Breast epithelium (tissue), 3 donors: ENCODE measurements around the gene PDE4D.

ENCODE experiments used
- POLR2A ChIP-seq: fragments of 450-650 bp; IDR thresholded peaks from one replicate; pipeline ENCODE4 v1.6.1; 2016; ENCODE audit warnings: antibody characterized with exemption, mild to moderate bottlenecking, moderate library complexity
- TF ChIP-seq, protein P1 (sequence below), 3 donors: fragments of 450-650 bp; IDR thresholded peaks; one replicate each; pipeline ENCODE4 v1.5.1; 2016 to 2017; ENCODE audit warnings: antibody characterized with exemption in 3 of 3, mild to moderate bottlenecking in 3 of 3, moderate library complexity in 3 of 3

DNA sequence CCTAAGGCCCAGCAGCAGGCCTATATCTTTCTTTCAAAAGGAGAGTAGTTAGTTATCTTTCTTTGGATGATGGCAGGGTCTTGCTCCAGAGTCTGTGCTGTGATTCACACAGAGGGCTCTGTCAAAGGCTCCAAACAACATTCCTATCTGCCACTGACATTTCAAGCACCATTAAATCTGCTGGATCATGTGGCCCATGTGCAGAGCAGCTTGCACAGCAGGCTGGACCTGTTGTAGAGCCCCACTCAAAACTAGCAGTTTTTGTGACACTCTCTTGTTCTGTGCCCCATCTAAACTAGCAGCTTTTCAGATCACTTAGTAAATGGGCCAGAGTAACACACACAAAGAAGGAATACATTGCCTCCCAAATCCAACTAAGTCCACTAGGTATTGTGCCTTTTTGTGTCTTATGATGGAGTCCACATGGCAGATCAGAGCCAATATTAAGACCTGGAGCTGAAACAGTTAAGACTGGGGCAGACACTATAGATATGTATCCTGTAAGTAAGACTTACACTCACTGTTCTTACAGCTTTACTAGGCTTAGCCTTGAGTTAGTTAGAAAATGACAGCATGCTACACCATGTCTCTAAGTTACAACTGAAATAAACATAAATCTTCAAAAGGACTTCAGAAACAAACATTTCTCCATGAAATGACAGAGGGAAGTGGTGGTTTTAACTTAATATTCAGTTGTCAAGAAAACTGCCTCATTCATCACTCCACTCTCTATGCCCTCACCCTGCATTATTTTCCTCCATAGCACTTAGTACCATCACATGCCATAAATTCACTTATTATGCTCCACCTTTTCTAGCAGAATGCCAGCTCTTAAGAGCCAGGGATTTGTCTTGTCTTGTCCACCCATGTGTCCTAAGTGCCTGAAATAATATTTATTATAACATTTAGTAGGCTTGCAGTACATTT, 909.7 kb downstream of the PDE4D start:
- TF ChIP-seq POLR2A: no peak
- TF ChIP-seq, protein P1, sequence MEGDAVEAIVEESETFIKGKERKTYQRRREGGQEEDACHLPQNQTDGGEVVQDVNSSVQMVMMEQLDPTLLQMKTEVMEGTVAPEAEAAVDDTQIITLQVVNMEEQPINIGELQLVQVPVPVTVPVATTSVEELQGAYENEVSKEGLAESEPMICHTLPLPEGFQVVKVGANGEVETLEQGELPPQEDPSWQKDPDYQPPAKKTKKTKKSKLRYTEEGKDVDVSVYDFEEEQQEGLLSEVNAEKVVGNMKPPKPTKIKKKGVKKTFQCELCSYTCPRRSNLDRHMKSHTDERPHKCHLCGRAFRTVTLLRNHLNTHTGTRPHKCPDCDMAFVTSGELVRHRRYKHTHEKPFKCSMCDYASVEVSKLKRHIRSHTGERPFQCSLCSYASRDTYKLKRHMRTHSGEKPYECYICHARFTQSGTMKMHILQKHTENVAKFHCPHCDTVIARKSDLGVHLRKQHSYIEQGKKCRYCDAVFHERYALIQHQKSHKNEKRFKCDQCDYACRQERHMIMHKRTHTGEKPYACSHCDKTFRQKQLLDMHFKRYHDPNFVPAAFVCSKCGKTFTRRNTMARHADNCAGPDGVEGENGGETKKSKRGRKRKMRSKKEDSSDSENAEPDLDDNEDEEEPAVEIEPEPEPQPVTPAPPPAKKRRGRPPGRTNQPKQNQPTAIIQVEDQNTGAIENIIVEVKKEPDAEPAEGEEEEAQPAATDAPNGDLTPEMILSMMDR (IDR thresholded peaks at IDR 0.05): no peak
